HG02938 (cell line): ENCODE measurements around the gene BRI3BP.
A peak's percentile ranks its signal among the peaks of the same experiment; 100 is the strongest.
"Not testable (repeated sequence)": the region's sequence is repeated elsewhere in the genome, so short reads cannot be mapped to it uniquely, and the experiment has no call there.

ENCODE experiments used
- ATAC-seq: cut with Tn5 transposase; IDR thresholded peaks from one replicate; pipeline ENCODE4 v1.9.1; 2021; ENCODE audit warnings: mild to moderate bottlenecking, moderate library complexity; ENCODE audit not compliant: unreplicated experiment

The BRI3BP gene

DNA sequence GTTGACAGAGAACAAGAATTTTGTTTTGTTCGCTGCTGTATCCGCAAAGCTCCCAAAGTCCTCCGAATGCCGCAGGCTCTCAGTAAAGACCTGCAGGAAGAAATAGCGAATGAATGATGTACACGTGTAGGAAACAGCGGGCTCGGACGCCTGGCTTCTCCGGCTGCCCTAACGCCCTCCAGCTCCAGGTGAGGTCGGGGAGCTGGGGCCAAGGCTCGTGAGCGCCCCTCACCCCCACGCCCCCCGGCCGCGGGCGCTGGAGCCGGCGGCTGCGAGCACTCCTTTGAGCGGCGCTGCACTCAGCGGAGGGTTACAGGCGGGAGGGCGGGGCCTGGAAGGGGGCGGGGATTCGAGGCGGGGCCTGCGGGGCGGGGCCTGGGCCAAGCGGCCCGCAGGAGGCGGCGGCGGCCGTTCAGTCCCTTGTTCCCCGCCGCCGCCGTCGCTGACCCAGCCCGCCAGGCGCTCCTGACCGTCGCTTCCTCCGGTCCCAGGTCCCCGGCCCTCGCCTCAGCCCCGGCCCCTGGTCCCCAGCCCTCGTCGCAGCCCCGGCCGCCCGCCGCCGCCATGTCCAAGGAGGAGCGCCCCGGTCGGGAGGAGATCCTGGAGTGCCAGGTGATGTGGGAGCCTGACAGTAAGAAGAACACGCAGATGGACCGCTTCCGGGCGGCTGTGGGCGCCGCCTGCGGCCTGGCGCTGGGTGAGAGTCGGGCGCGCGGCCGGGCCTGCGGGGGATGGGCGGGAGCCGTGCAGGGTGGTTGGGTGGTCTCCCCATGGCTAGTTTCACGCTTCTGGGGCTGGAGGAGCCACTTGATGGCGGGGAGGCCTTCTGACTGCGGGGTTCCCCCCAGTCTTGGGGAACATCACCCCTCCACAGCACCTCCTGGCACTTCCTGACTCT is 71.8 kb downstream of the BRI3BP start, which contains the start of gene AACS:
Gene AACS, plus strand, starts transcription at position 415 of the 898 bp plus-strand sequence. Its CDS starts 150 bp downstream, at position 565.
- ATAC-seq = peak; percentile 89

DNA sequence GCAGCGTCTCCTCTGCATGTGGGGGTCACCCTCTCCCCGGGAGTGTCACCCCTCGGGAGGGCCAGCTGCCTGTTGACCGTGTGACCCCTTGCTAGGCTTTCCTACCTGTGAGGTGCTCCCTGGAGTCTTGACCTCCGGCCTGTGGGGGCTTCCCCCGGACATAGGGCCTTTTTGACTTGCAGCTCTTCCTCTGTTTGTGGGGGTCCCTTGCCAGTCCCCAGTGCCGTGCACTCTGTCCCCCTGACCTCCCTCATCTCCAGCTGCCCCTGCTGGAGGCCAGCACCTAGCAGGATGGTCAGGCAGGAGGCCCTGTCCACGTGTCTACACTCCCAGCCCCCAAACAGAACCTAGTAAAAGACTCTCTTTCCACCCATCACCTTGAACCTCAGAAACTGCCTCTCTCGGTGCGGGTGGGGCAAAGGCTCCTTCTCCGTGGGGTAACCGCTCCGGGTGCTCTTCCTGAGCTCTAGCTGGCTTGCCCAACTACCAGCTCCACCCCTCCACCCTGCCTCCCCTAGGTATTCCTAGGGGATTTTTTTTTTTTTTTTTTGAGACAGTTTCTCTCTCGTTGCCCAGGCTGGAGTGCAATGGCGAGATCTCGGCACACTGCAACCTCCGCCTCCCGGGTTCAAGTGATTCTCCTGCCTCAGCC is 72.6 kb downstream of the BRI3BP start:
- ATAC-seq = peak; percentile 3

DNA sequence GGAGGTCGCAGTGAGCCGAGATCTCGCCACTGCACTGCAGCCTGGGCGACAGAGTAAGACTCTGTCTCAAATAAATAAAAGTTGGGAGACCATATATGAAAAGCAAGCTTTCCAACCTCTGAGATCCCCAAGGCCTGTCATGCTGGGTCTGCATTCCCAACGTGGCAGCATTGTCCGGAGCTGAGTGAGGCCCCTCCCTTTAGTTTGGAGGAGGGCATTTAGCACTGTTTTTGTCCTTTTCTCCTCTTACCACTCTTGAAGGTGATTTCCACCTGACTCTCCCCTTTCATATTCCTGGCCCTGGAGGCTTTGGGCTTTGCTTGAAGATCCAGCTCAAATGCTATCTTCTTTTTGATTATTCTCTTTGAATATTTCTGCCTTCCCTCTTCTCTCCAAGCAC is 74.9 kb downstream of the BRI3BP start:
- ATAC-seq = no peak

DNA sequence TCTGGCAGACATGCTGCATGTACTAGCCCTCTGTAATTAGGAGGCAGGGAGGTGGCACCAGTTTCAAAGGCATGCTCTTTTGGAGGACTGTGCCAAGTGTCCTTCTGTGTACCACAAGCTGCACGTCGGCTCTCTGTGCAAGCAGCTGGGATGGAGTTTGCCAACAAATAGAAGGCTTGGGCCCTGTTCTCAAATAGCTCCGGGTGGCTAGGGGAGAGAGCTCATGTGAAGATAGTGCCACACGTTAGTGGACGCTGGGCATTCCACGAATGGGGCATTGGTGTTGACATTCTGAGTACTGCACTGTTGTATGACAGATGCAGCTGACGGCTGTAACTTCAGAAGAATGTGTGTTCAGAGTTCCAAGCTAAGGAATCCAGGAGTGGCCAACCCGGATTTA is 76.2 kb downstream of the BRI3BP start:
- ATAC-seq = no peak

DNA sequence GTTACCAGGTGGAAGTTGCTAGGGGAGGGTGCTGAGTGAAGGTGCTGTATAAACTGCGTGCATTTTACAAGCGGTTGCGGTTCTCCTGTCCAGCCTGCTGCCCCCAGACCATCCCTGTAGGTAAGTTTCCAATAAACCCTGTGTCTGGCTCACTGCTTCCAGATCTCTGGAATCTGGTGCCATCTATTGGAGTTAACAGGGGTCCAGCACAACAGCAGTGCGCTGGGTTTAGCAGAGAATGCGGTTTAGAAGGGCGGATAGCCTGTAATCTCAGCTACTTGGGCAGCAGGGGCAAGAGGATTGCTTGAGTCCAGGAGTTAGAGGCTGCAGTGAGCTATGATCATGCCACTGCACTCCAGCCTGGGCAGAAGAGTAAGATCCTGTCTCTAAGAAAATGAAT is 76.7 kb downstream of the BRI3BP start:
- no peak for ATAC-seq

DNA sequence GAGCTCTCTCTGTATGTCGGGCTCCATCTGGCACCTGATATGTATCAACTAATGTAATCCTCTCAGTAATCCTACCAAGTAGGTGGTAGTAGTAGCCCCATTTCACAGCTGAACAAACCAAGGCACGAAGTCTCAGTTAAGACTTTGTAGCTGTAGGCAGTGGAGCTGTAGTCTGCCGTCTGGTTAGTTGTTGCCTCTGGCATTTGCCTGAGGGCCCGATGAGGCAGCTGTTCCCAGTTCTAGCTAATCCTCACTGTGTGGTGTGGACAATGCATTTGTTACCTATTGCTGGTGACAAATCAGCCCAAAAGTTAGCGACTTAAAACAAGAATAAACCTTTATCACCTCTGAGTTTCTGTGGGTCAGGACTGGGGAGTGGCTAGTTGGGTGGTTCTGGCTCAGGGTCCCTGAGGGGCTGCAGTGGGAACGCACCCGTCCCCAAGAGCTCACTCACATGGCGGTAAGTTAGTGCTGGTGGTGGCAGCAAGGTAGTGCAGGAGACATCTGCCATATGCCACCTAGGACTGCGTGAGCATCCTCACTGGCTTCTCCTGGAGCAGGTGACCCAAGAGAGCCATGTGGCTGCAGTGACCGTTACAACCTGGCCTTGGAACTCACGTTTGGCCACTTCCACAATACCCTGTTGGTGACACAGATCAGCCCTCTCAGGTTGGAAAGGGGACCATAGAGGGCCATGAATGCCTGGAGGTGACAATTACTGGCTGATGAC is 77.4 kb downstream of the BRI3BP start:
- no peak for ATAC-seq

DNA sequence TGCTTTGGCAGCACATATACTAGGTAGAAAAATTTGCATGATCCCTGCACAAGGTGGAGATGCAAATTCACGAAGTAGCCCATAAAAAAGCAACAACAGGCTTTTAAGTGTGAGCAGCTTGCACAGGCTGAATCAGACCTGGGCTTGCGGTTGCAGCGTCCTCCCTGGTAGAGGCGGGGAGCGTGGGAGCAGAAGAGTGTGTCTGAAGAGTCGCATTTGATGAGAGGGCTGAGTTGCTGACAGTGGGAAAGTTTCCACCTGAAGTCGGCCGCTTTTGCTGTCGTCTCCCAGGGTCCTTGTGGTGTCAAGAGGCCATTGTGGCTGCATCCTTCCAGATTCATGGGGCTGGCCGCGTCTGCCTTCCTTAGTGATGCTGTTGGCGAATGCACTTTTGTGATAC is 78.0 kb downstream of the BRI3BP start:
- no peak for ATAC-seq

DNA sequence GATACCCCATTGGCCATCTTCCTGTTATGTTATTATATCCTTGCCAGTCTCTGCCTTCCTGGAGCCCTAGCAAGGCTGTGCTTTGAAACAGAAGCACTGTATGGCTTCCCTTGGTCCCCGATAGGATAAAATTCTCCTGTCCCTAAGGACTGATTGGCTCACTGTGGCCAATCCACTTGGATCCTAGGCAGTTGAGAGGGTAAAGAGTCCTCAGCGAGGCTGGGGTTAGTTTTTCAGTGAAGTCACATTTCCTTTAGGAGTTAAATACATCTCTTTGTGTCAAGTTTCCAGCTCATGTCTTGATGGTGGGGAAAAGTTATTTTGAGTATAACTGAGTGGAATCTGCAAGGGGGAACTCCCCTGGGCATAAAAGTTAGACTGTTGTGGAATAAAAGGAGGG is 79.1 kb downstream of the BRI3BP start:
- no peak for ATAC-seq

DNA sequence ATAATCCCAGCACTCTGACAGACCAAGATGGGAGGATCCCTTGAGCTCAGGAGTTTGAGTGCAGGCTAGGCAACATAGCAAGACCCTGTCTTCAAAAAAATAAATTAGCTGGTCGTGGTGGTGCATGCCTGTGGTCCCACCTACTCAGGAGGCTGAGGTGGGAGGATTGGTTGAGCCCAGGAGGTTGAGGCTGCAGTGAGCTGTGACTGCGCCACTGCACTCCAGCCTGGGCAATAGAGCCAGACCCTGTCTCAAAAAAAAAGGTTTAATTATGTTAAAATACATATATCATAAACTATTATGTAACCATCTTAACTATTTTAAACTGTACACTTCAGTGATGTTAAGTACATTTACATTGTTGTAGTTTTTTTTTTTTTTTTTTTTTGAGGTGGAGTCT is 80.8 kb downstream of the BRI3BP start:
- not testable (repeated sequence) for ATAC-seq

DNA sequence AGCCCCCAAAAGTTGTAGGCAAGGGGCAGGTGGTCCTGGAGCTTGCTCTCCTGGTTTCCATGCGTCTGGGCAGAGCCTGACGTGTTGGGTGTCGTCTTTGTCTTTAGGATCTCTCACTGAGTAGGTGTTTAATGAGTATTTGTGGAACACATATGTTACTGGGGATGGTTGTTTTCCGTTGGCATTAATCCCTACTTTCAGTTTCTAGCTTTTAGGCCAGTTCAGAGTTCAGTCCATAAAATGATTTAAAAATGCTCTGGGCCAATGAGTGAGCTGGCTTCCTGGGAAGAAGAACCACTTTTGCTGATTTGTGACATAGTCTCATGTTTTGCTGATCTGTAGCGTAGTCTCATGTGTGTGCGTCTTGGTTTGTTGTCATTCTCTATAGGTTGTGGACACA is 82.7 kb downstream of the BRI3BP start:
- no peak for ATAC-seq

DNA sequence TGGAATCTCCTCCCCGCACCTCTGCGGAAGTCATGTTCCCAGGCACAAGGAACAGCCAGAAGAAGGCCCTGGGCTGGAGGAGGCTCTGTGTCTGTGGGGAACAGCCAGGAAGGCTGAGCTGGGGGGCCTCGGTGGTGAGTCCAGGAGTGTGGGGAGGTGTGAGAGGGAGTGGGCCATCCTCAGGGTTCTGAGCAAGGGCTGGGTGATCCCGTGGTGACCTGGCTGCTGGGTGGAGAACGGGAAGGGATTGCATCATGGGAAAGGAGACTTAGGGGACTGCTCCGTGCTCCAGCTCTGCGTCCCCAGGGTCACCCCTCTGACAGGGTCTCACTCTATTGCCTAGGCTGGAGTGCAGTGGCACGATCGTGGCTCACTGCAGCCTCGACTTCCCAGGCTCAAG is 85.6 kb downstream of the BRI3BP start:
- no peak for ATAC-seq

DNA sequence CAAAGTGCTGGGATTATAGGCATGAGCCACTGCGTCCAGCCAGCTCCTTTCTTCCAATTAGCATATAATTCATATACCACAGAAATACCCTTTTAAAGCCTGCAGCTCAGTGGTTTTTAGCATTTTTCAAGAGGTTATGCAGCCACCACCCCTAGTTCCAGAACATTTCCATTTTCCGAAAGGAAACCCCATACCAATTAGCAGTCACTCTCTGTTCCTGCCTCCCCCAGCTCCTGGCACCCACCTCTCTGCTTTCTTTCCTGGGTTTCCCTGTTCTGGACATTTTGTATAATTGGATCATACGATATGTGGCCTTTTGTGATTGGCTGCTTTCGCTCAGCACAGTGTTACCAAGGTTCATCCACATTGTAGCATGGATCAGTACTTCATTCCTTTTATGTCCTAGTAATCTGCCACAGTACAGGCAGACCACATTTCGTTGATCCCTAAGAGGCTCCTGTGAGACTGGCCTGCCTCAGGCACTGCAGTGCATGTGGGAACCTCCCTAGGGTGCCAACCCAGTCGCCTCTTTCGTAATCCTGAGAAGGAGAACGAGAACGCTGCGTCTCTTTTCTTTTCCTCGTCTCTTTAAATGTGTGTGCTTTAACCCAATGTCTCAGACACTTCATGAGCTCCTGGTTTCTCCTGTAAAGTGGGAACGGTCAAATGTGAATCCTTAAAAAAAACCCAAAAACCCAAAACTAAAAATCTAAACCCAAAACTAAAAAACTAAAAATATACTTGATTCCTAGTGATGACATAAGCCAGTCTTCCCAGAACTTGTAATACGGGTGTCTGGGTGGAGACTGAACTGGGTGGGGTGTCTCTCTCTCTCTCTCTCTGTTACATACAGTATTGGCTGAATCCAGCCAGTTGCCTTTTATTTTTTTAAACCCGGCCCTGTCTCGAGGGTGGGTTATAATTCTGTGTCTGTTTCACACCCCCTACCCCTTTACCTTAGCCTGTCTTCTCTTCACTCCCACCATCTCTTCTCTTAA is 86.5 kb downstream of the BRI3BP start:
- ATAC-seq = no peak
